ACC112 (cell line): ENCODE data around the gene COMMD10.
"Not testable (repeated sequence)": the region's sequence is repeated elsewhere in the genome, so short reads cannot be mapped to it uniquely, and the experiment has no call there.

Experiments
- H2AFZ ChIP-seq: fragments of 200-600 bp; sonication (generic); one replicate; pipeline ENCODE4 v1.6.0; 2017; ENCODE audit warnings: antibody characterized with exemption, low read length; ENCODE audit not compliant: unreplicated experiment
- H3K27ac ChIP-seq: fragments of 200-600 bp; sonication (generic); 2 replicates; pipeline ENCODE4 v1.5.1; 2014; ENCODE audit warnings: low read depth, mild to moderate bottlenecking, antibody characterized with exemption, low read length, moderate library complexity
- H3K27me3 ChIP-seq: fragments of 200-600 bp; sonication (generic); 2 replicates; pipeline ENCODE4 v1.6.1; 2014; ENCODE audit warnings: mild to moderate bottlenecking, antibody characterized with exemption, low read length, moderate library complexity, mixed read lengths; ENCODE audit not compliant: insufficient read depth
- H3K36me3 ChIP-seq: fragments of 200-600 bp; sonication (generic); 2 replicates; pipeline ENCODE4 v1.6.1; 2016; ENCODE audit warnings: mild to moderate bottlenecking, antibody characterized with exemption, low read length, moderate library complexity, mixed read lengths; ENCODE audit not compliant: insufficient read depth
- H3K4me1 ChIP-seq: fragments of 200-600 bp; sonication (generic); one replicate; pipeline ENCODE4 v1.6.1; 2016; ENCODE audit warnings: low read length, mixed read lengths; ENCODE audit not compliant: insufficient read depth, unreplicated experiment, control insufficient read depth
- H3K4me3 ChIP-seq: fragments of 200-600 bp; sonication (generic); 2 replicates; pipeline ENCODE4 v1.5.1; 2014; ENCODE audit warnings: mild to moderate bottlenecking, low read depth, low read length
- H3K79me2 ChIP-seq: fragments of 200-600 bp; sonication (generic); one replicate; pipeline ENCODE4 v1.6.0; 2016; ENCODE audit warnings: low read length; ENCODE audit not compliant: control insufficient read depth, unreplicated experiment, insufficient read depth

COMMD10 gene

DNA sequence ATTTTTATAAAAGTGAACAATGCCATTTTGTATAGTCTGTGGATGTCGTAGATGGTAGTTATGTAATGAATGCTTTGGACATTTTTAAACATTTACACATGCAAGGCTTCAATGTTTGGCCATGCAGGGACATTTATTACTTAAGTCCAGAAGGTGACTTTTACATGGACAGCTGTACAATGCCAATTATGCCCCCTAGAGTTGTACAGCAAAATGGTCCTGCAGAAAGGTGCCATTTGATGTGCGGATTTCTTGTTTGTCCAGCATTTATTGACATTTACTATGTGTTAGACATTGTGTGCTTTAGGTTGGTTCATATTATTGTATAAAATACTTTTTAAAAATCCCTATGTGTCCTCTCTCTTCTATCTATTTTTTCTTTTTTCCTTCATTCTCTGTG is 22.5 kb upstream of the COMMD10 start:
- no peak overlapping the region for H3K4me3 ChIP-seq
- no peaks in the 10 kb centered on the region for H3K79me2 ChIP-seq
- no peak overlapping the region for H2AFZ ChIP-seq
- H3K27ac ChIP-seq, result no peak overlapping the region
- no peaks in the 10 kb centered on the region for H3K36me3 ChIP-seq
- H3K27me3 ChIP-seq, result no peaks in the 10 kb centered on the region
- no peaks in the 10 kb centered on the region for H3K4me1 ChIP-seq

DNA sequence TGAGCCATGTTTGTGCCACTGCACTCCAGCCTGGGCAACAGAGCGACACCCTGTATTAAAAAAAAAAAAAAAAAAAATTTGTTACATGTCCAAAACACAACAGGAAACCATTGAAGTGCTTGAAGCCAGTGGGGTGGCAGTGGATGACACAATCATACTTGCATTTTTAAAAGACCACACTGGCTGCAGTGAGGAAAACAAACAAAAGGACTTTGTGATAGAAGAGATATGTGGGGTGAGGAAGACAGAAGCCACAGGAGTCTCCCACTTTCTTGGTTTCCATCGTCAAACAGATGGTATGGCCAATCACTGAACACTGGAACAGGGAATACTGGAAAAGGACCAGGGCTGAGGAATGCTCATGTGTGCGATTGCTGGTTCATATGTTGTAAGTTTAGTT is 20.9 kb upstream of the COMMD10 start:
- H3K4me3 ChIP-seq, result no peak overlapping the region
- no peak overlapping the region for H3K27ac ChIP-seq
- no peaks in the 10 kb centered on the region for H3K27me3 ChIP-seq
- no peaks in the 10 kb centered on the region for H3K79me2 ChIP-seq
- H2AFZ ChIP-seq, result no peak overlapping the region
- no peaks in the 10 kb centered on the region for H3K36me3 ChIP-seq
- no peaks in the 10 kb centered on the region for H3K4me1 ChIP-seq

DNA sequence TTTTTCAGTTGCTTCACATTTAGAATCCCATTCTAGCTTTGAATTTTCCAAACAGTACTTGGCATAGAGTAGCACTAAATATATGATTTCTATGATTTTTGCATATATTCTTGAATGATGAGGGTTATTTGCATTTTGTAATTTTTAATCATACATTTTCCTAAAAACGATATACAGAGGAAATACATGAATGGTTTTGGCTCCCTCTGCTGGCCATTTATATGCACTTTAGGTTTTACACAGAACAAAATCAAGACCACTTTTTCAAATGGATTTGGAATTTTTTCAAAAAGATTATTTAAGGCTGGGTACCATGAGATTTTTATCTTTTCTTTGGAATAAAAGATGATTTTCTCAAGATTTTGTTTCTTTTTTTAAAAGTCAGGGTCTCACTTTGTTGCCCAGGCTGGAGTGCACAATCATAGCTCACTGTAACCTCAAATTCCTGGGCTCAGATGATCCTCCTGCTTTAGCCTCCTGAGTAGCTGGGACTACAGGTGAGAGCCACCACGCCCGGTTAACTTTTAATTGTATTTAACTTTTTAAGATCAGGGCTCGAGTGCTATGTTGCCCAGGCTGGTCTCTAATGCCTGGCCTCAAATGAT is 16.7 kb upstream of the COMMD10 start:
- H3K27ac ChIP-seq, result no peak overlapping the region
- no peaks in the 10 kb centered on the region for H3K4me1 ChIP-seq
- no peaks in the 10 kb centered on the region for H3K79me2 ChIP-seq
- H3K4me3 ChIP-seq, result no peak overlapping the region
- H3K27me3 ChIP-seq, result no peaks in the 10 kb centered on the region
- peak overlapping the region; percentile 26 for H2AFZ ChIP-seq
- no peaks in the 10 kb centered on the region for H3K36me3 ChIP-seq

DNA sequence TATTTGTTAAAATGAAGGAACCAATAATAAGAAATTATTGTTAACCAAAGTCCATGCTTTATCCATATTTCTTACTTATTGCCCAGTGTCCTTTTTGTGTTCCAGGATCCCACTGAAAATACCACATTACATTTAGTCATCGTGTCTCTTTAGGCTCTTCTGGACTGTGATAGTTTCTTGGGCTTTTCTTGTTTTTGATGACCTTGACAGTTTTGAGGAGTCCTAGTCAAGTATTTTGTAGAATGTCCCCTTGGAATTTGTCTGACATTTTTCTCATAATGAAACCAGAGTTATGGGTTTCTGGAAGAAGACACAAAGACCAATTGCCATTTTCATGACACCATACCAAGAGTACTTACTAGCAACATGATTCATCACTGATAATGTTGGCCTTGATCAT is 13.6 kb upstream of the COMMD10 start:
- no peaks in the 10 kb centered on the region for H3K4me1 ChIP-seq

DNA sequence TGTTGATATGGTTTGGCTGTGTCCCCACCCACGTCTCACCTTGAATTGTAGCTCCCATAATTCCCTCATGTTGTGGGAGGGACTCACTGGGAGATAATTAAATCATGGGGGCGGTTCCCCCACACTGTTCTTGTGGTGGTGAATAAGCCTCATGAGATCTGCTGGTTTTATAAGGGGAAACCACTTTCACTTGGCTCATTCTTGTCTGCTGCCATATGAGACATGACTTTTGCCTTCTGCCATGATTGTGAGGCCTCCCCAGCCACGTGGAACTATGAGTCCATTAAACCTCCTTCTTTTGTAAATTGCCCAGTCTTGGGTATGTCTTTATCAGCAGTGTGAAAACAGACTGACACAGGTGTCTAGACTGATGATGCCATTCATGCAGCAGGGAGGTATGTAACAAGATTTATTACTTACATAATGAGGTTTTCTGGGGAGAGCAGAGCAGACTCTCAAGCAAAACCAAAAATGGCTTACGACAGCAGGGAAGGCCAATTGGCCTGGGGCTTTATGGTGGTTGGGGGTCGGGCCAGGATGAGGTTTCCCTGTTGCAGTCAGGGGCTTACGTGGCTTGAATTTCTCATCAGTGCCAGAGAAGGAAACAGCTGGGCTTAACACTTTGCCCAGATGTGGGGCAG is 9.5 kb upstream of the COMMD10 start:
- Histone ChIP-seq H3K27me3 (no peaks in the 10 kb centered on the region), H3K79me2 (no peaks in the 10 kb centered on the region), H3K4me3 (no peak overlapping the region), H3K27ac (no peak overlapping the region), H2AFZ (no peak overlapping the region), H3K36me3 (no peaks in the 10 kb centered on the region), H3K4me1 (no peaks in the 10 kb centered on the region)

More for the DNA sequence above, 13.6 kb upstream of the COMMD10 start:
- Histone ChIP-seq H3K36me3 (no peaks in the 10 kb centered on the region), H3K4me3 (no peak overlapping the region), H3K27me3 (no peaks in the 10 kb centered on the region), H2AFZ (no peak overlapping the region), H3K79me2 (no peaks in the 10 kb centered on the region), H3K27ac (no peak overlapping the region)

DNA sequence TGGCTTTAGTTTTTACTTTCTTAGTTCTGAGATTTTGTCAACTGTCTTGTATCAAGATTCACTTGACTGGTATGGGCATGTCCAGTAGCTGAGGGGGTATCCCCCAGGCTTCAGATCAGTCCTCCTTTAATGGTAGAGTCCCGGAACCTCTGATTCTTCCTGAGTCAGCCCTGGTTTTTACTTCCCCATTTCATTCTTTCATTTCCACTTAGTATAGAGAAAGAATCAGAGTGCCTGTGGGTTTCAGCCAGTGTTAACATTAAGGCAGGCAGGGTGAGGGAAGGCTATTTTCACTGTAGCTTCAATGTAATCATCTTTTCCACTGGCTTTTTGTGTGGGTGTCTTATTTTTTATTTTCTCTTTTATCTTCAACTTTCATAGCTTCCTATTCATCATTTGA is 8.3 kb upstream of the COMMD10 start:
- Histone ChIP-seq H3K79me2 (no peaks in the 10 kb centered on the region), H2AFZ (no peak overlapping the region), H3K27ac (no peak overlapping the region), H3K27me3 (no peaks in the 10 kb centered on the region), H3K36me3 (no peaks in the 10 kb centered on the region), H3K4me1 (no peaks in the 10 kb centered on the region), H3K4me3 (no peak overlapping the region)

DNA sequence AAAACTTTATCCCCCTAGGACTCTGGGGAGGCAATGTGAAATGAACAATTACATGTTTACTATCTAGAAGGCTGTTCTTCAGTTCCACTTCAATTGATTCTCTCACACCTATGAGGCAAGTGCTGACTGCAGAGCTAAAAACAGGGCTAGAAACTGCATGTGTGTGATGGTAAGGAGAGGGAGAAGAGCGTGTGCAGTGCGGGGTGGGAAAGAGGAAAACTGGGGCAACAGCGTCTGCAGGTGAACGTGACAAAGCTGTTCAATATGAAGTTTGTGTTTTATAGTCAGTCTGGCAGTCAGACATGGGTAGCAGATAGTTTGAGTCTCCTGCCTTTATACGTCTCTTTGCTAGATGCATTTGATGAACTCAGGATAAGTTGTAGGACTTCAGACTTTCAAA is 6.6 kb upstream of the COMMD10 start:
- no peak overlapping the region for H3K27ac ChIP-seq
- no peaks in the 10 kb centered on the region for H3K4me1 ChIP-seq
- no peaks in the 10 kb centered on the region for H3K36me3 ChIP-seq
- H3K79me2 ChIP-seq, result peaks cover 4% of the 10 kb centered on the region
- H3K27me3 ChIP-seq, result no peaks in the 10 kb centered on the region
- H2AFZ ChIP-seq, result no peak overlapping the region
- no peak overlapping the region for H3K4me3 ChIP-seq

DNA sequence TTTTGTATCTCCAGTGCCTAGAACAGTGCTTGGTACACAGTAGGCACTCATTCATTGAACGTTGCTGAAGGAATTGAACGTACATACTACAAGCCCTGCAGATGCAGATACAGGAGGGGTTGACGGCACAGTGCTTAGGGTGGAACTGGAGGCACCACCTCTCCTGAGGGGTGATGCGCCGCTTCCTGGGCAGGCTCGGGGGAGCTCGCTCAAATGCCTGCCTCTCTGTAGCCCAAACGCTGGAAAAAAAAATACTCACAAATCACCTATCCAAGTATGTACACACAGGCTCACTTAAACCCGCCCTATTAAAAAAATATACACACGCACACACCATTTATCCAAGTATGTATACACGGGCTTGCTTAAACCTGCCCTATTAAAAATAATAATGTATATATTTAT is 536 bp upstream of the COMMD10 start:
- Histone ChIP-seq H3K36me3 (no peaks in the 10 kb centered on the region), H2AFZ (peak overlapping the region; percentile 85), H3K4me3 (peak overlapping the region; percentile 85), H3K27me3 (no peaks in the 10 kb centered on the region), H3K79me2 (peaks cover 45% of the 10 kb centered on the region), H3K4me1 (peaks cover 17% of the 10 kb centered on the region), H3K27ac (no peak overlapping the region)

DNA sequence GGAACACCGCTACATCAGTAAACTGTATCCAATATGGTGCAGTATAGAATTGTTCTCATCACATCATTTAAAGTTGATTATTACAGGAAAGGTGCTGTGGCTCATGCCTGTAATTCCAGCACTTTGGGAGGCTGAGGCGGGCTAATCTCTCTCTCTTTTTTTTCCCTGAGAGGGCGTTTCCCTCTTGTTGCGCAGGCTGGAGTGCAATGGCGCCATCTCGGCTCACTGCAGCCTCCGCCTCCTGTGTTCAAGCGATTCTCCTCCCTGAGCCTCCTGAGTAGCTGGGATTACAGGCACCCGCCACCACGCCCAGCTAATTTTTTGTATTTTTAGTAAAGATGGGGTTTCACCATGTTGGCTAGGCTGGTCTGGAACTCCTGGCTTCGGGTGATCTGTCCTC is 1.5 kb downstream of the COMMD10 start:
- Histone ChIP-seq H3K79me2 (peaks cover 50% of the 10 kb centered on the region), H3K4me1 (peaks cover 17% of the 10 kb centered on the region), H3K4me3 (peak overlapping the region; percentile 85)
- not testable (repeated sequence) for H3K36me3 ChIP-seq, H3K27ac ChIP-seq, H3K27me3 ChIP-seq, H2AFZ ChIP-seq

DNA sequence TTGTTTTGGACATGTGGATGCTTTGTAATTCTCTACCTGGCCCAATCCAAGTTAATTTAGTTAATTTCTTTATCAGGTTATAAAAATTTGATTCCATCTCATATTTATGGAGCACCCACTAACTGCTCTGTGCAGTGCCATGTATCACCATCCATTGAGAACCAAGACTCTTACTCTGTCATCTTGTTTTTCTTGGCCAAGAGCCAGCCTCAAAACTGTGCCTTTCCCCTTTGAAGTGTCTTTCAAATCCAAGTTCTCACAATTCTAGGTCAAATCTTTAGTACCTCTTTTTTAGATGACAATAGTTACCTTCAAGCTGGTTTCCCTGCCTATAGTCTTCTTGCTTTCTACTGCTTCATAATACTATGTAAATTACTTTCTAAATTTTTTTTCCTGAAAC is 3.2 kb downstream of the COMMD10 start:
- Histone ChIP-seq H3K36me3 (peaks cover 11% of the 10 kb centered on the region), H3K79me2 (peaks cover 47% of the 10 kb centered on the region), H3K4me3 (no peak overlapping the region), H3K27ac (no peak overlapping the region), H3K27me3 (no peaks in the 10 kb centered on the region), H2AFZ (no peak overlapping the region), H3K4me1 (peaks cover 17% of the 10 kb centered on the region)

DNA sequence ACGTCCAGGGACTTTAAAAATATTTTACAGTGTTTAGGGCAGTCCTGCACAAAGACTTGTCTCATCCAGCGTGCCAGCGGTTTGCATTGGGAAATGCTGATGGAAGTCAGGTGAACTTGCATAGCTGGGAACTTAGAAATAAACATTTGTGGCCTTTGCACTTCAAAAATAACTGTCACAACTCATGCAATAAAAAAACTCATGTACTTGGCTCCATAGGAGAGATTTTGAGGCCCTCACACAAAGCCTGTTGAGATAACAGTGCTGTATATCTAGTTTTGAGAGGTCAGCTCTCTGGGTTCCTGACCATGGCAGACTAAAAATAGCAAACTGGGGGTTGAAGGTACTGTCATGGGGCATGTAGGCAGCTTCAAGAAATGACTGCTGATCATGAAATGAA is 5.5 kb downstream of the COMMD10 start:
- H3K4me1 ChIP-seq, result peaks cover 10% of the 10 kb centered on the region
- no peaks in the 10 kb centered on the region for H3K27me3 ChIP-seq
- no peak overlapping the region for H3K27ac ChIP-seq
- peaks cover 32% of the 10 kb centered on the region for H3K79me2 ChIP-seq
- H3K36me3 ChIP-seq, result peaks cover 28% of the 10 kb centered on the region
- H2AFZ ChIP-seq, result no peak overlapping the region
- H3K4me3 ChIP-seq, result no peak overlapping the region
